ENCODE results near the gene DCDC2B.

Gene DCDC2B

DNA sequence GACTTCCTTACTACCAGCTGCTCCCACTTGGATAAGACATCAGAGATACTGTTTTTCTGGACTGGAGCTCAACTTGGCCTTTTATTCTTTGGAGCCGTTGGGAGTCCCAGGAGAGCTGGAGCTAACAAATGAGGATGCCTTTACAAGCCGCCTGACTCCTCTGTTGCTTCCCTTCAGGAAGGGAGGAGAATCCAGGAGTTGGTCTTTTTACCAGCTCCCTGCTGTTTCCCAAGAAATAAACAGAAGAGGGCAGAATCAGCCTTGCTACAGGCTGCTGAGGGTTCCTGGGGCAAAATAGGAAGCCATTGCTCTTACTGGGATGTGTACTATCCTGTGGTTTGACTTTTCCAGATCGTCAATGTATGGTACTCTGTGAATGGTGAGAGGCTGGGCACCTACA is 14.8 kb downstream of the DCDC2B start:
- H3K9me3 Mint-ChIP-seq, result no peaks in the 10 kb centered on the region
- no peaks in the 10 kb centered on the region for H3K27me3 Mint-ChIP-seq
- peak overlapping the region; percentile 97 for H3K4me3 Mint-ChIP-seq
- peak overlapping the region; percentile 83 for H3K27ac Mint-ChIP-seq
- CTCF ChIA-PET, result interaction anchor here (0.6 to 2.7 kb wide), 4 partner anchors 18 to 195 kb away, joined by 3 to 19 read pairs (median 3); partner anchors contain the start of gene IQCC
- no peak for DNase-seq
- peaks cover 37% of the 10 kb centered on the region for H3K36me3 Mint-ChIP-seq
- peaks cover 55% of the 10 kb centered on the region for H3K4me1 Mint-ChIP-seq

DNA sequence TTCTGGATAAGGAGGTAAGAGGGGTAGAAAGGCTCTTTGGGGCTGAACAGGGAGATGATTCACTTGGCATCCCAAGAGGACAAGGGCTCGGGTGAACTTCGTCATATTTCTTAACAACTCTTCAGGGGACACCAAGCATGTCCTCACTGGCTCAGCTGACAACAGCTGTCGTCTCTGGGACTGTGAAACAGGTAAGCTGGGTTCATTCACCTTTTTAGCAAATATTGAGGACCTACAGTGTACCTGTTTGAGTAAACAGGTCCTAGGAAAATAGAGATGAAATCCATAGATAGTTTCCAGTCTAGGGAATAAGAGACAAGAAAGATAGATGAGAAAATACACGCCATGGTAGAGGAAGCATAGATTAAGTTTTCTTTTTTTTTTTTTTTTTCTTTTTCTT is 15.4 kb downstream of the DCDC2B start:
- Mint-ChIP-seq H3K9me3 (no peaks in the 10 kb centered on the region), H3K36me3 (peaks cover 41% of the 10 kb centered on the region), H3K27me3 (no peaks in the 10 kb centered on the region), H3K27ac (peak overlapping the region; percentile 16), H3K4me1 (peaks cover 55% of the 10 kb centered on the region), H3K4me3 (peak overlapping the region; percentile 42)
- no peak for DNase-seq
- CTCF ChIA-PET, result interaction anchor here (1.2 to 2.7 kb wide), 2 partner anchors 25 to 176 kb away, joined by 3 to 19 read pairs; no protein-coding TSS in a partner anchor

DNA sequence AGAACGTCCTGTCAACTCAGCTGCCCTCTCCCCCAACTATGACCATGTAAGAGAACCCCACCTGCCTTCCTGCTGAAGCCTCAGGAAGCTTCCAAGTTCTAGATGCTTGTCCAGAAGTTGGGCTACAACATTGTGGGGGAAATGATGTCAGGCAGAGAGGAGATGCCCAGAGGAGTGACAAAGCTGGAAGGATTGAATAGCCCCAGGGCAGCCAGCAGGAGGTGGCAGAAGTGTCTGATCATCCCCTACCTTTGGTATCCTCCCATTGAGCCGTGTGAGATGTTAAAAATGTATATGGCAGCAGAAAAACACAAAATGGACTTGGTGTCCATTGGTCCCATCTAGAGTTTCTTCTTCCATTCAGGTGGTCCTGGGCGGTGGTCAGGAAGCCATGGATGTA is 19.9 kb downstream of the DCDC2B start:
- Mint-ChIP-seq H3K9me3 (no peaks in the 10 kb centered on the region), H3K4me1 (peaks cover 20% of the 10 kb centered on the region), H3K36me3 (peaks cover 45% of the 10 kb centered on the region), H3K4me3 (no peak overlapping the region), H3K27me3 (no peaks in the 10 kb centered on the region), H3K27ac (no peak overlapping the region)
- CTCF ChIA-PET, result interaction anchor here (0.8 to 4.3 kb wide), 4 partner anchors 12 to 147 kb away, joined by 3 to 20 read pairs (median 10); no protein-coding TSS in a partner anchor
- DNase-seq, result no peak

DNA sequence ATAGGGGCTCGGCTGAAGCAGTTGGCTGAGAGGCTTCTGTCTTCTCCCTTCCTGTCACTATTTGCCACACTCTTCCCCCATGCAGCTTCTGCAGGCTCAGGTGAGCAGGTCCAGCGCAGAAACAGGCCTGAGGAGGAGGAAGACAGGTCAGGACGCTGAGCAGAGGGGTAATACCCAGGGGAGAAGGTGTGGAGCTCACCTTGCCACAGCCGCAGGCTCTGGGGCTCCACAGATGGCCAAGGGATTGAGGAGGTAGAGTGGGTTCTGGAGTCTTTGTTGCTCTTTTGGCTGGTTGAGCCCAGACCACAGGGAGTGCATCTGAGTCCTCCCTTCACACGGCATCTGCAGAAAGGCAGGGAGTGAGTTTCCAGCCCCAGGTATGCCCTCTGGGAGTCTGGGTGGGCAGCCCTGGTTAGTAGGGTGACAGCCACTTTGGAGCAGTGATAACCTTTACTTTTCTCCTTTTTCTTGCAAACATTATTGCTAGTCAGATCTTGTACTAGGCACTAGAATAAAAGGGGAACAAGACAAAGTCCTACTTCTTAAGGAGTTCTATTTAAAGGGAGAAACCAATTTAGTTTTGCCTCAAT is 23.0 kb downstream of the DCDC2B start:
- H3K4me1 Mint-ChIP-seq, result peaks cover 5% of the 10 kb centered on the region
- no peak overlapping the region for H3K4me3 Mint-ChIP-seq
- H3K27me3 Mint-ChIP-seq, result no peaks in the 10 kb centered on the region
- no peaks in the 10 kb centered on the region for H3K9me3 Mint-ChIP-seq
- no peak overlapping the region for H3K27ac Mint-ChIP-seq
- no peak for DNase-seq
- peaks cover 29% of the 10 kb centered on the region for H3K36me3 Mint-ChIP-seq
- CTCF ChIA-PET, result interaction anchor here (1.4 kb wide), 1 partner anchor 16 kb away, joined by 4 read pairs; no protein-coding TSS in a partner anchor

DNA sequence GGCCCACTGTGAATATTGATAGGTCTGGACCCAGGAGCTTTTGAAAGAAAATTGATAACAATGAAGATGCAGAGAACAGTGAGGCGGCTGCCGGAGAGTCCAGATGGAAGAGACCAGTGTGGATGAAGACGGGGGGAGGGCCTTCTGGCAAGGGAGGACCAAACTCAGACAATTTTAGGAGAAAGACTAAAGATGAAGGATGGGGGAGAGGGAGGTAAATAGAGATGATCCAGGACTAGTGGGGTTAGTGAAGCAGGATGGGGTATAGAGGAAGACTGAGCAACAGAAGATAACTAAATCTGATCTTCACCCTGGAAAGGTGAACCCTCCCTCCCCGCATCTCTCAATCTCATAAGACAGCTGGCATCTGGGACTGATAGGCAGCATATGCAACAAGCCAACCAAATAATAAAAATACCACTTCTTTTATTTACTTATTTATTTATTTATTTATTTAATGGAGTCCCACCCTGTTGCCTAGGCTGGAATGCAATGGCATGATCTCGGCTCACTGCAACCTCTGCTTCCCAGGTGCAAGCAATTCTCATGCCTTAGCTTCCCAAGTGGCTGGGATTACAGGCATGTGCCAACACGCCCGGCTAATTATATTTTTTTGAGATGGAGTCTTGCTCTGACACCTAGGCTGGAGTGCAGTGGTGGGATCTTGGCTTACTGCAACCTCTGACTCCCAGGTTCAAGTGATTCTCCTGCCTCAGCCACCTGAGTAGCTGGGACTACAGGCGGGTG is 23.8 kb downstream of the DCDC2B start:
- Mint-ChIP-seq H3K27me3 (no peaks in the 10 kb centered on the region), H3K9me3 (no peaks in the 10 kb centered on the region), H3K36me3 (peaks cover 24% of the 10 kb centered on the region), H3K4me1 (peaks cover under 1% of the 10 kb centered on the region), H3K27ac (no peak overlapping the region), H3K4me3 (no peak overlapping the region)
- no peak for DNase-seq
- CTCF ChIA-PET, result interaction anchor here (1.4 kb wide), 1 partner anchor 16 kb away, joined by 4 read pairs; no protein-coding TSS in a partner anchor

DNA sequence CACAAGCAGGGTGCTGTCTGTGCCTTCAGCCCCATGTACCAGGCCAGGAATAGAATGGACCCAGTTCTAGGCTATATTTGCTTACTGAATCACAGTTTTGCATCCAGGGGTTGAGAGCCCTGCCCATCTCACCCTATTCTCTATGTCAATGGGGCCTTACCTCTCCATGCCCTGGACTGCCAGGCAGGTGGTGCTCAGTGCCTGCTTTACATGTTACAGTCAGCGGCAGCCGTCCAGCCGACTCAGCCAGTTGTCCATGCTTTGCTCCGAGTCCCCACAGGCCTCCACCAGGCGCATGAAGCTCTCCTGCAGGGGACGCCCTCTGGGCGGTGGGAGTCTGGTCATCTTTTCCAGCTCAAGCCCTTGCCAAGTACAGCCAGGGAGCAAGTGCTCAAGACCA is 25.9 kb downstream of the DCDC2B start:
- H3K27me3 Mint-ChIP-seq, result peaks cover 8% of the 10 kb centered on the region
- H3K4me1 Mint-ChIP-seq, result peaks cover 4% of the 10 kb centered on the region
- H3K27ac Mint-ChIP-seq, result no peak overlapping the region
- DNase-seq, result no peak
- peaks cover 7% of the 10 kb centered on the region for H3K36me3 Mint-ChIP-seq
- CTCF ChIA-PET, result interaction anchor here (1.0 to 1.2 kb wide), 2 partner anchors 19 to 24 kb away, joined by 3 to 4 read pairs; no protein-coding TSS in a partner anchor
- no peak overlapping the region for H3K4me3 Mint-ChIP-seq
- H3K9me3 Mint-ChIP-seq, result no peaks in the 10 kb centered on the region

DNA sequence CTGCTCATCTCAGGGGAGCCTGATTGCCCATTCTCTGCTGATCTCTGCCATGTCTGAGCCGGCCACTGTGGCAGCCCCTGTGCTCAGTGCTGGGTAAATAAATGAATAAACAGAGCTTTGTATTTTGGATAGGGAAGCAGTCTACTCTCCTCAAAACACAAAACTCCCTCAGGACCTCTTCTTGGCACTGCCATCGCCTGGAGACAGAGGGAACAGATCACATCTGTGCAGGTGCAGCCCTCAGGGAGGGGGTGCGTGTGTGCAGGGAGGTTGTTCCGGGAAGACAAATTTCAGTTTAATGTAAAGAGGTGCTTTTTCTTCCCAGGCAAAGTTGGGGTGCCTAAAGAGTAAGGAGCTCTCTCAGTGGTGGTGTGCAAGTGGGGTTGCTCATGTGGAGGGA is 30.4 kb downstream of the DCDC2B start:
- Mint-ChIP-seq H3K4me1 (peaks cover 29% of the 10 kb centered on the region), H3K27ac (no peak overlapping the region), H3K4me3 (peak overlapping the region; percentile 39), H3K36me3 (no peaks in the 10 kb centered on the region), H3K9me3 (no peaks in the 10 kb centered on the region), H3K27me3 (peaks cover 20% of the 10 kb centered on the region)
- DNase-seq, result no peak
- CTCF ChIA-PET, result interaction anchor here (0.6 to 6.9 kb wide), 5 partner anchors 10 to 111 kb away, joined by 3 to 49 read pairs (median 5); partner anchors contain the start of gene LCK

DNA sequence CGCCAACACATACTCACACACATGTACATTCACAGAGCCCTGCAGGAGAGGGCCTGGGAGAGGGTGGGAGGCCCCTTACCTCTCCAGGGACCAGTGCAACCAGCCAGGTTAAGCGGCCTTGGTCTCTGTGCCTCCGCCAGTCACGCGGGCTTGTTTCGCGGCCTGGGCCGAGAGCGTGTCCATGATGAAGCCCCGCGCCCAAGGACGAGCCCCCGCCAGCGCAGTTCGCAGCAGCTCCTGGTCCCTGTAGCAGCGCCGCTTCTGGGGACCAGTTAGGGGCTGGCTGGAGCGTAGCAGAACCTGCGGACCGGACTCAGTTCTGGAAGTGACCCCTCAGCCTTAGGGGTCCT is 30.9 kb downstream of the DCDC2B start:
- Mint-ChIP-seq H3K4me1 (peaks cover 29% of the 10 kb centered on the region), H3K4me3 (peak overlapping the region; percentile 81), H3K36me3 (no peaks in the 10 kb centered on the region), H3K27ac (no peak overlapping the region), H3K27me3 (peaks cover 20% of the 10 kb centered on the region), H3K9me3 (no peaks in the 10 kb centered on the region)
- no peak for DNase-seq
- CTCF ChIA-PET, result interaction anchor here (1.2 to 6.9 kb wide), 6 partner anchors 10 to 83 kb away, joined by 3 to 49 read pairs (median 8); partner anchors contain the start of gene LCK

DNA sequence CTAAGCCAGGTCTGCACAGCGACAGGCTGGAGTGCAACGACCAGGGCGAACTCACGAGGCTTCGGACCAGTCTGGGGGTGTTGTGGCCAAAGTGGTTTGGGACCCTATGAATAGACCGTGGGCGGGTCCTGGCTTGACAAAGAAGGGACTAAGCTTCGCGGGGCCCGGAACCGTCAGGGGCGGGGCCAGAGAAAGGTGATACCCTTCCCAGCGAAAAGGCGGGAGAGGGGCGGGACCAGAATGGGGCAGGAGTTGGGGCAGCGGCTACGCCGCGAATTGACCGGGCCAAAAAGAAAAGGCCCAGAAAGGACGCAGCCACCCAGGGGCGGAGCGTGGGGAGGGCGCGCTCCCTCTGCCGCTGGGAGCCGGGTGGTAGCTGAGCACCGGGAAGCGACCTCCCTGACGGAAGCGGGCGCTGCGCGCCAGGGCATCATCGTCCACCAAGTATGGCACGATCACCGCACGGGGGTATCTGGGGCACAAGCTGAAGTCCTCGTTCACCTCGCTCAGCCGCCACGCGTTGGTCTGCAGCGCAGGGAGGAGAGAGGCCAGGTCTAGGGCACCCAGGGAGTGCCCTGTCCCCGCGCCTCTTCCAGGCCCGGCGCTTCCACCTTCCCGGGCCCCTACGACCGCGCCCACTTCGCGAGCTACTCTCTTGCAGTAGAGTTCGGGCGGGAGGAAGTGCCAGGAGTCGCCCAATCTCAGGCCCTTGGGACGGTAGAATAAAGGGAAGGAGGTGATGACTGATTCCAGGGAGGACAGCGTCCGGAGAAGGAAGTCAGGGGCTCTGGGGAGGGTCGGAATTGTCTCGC is 31.5 kb downstream of the DCDC2B start:
- peaks cover 32% of the 10 kb centered on the region for H3K4me1 Mint-ChIP-seq
- DNase-seq, result peak; percentile 68
- CTCF ChIA-PET, result interaction anchor here (0.7 to 6.9 kb wide), 13 partner anchors 9 to 82 kb away, joined by 3 to 49 read pairs (median 5); partner anchors contain the start of gene LCK
- H3K4me3 Mint-ChIP-seq, result peak overlapping the region; percentile 81
- H3K36me3 Mint-ChIP-seq, result no peaks in the 10 kb centered on the region
- H3K9me3 Mint-ChIP-seq, result no peaks in the 10 kb centered on the region
- peak overlapping the region; percentile 24 for H3K27ac Mint-ChIP-seq
- H3K27me3 Mint-ChIP-seq, result peaks cover 20% of the 10 kb centered on the region

DNA sequence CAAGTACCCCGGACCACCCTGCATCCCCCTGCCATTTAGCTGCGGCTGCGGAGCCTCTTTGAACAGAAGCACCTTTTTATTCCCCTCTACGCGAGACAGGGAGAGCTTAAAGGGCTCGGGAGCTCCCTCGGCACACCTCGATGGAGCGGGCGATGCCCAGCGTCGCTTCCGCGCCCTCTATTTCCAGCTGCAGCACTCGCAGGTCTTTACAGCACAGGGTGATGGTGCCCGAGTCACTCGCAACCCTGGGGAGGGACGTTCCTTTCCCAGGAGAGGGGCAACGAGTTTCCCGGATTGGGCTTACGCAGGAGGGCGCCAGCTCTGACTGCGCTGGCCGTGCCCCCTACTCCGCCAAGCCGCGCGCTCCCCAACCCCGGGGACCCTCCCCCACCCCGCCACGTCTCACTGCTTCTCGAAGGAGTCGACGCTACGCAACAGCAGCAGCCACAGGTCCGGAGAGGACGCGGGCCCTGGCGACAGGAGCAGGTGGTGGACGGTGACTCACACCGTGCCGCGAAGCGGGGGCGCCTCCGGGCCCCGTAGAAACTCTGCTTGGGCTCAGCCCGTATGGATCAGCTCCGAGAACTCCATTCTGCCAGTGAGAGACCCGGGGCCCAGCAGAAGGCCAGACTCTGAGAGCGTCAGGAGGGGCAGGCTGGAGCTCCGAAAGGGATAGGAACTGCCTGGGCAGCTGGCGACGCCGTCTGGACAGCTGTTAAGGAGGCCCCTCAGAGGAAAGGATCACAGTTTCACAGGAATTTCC is 32.3 kb downstream of the DCDC2B start:
- Mint-ChIP-seq H3K4me3 (peak overlapping the region; percentile 81), H3K27ac (peak overlapping the region; percentile 24), H3K9me3 (no peaks in the 10 kb centered on the region), H3K27me3 (peaks cover 20% of the 10 kb centered on the region), H3K36me3 (no peaks in the 10 kb centered on the region), H3K4me1 (peaks cover 39% of the 10 kb centered on the region)
- DNase-seq, result peak; percentile 58
- CTCF ChIA-PET, result interaction anchor here (0.6 to 6.9 kb wide), 13 partner anchors 8 to 81 kb away, joined by 3 to 49 read pairs (median 5); partner anchors contain the start of gene LCK

DNA sequence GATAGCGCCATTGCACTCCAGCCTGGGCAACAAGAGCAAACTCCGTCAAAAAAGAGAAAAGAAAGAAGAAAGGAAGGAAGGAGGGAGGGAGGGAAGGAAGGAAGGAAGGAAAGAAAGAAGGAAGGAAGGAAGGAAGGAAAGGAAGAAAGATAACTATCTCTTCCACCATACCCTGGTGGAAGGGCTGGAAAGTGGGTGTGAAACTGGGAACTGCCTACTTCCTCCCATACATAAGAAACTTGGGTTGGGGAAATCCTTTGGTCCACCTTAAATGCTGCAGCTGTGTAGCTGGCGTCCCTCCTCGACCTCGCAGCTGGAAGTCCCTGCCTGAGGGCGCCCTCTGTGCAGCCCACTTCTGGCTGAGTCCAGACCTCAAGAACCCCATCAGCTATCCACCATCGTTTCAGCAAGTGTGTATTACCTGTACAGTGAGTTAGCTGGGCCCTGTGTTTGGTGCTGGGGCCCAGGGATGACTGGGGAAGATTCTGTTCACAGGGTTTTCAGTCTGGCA is 33.5 kb downstream of the DCDC2B start:
- H3K27me3 Mint-ChIP-seq, result peaks cover 20% of the 10 kb centered on the region
- H3K9me3 Mint-ChIP-seq, result no peaks in the 10 kb centered on the region
- CTCF ChIA-PET, result interaction anchor here (0.8 to 1.1 kb wide), 2 partner anchors 11 to 23 kb away, joined by 3 read pairs; no protein-coding TSS in a partner anchor
- H3K36me3 Mint-ChIP-seq, result no peaks in the 10 kb centered on the region
- H3K4me1 Mint-ChIP-seq, result peaks cover 51% of the 10 kb centered on the region
- no peak for DNase-seq
- H3K27ac Mint-ChIP-seq, result no peak overlapping the region
- H3K4me3 Mint-ChIP-seq, result no peak overlapping the region

DNA sequence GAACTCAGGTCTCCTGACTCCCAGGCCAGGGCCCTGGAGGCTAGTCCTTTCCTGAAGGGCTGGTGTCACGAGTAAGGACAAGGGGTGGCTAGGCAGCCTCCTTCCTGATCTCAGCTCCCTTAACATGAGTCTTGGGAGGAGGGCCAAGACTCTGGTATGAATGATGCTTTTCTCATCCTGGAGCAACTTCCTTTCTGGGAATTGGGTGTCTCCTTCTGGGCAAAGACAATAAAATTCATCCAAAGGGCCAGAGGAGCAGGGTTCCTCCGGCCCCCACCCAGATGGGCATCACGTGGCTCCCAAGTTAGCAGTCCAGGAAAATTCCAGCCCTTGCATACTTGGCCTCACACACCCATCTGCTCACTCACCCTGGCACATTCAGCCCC is 38.0 kb downstream of the DCDC2B start, which contains the start of gene FAM167B:
Gene FAM167B (plus strand): TSS at position 335 of the 386 bp plus-strand sequence. CDS start 200 bp downstream, outside the sequence.
- Mint-ChIP-seq H3K27ac (peak within 1 kb of the TSS; percentile 96), H3K4me1 (peaks cover 66% of the 10 kb centered on the region), H3K9me3 (no peaks in the 10 kb centered on the region), H3K36me3 (peaks cover 8% of the 10 kb centered on the region), H3K27me3 (no peaks in the 10 kb centered on the region), H3K4me3 (peak within 1 kb of the TSS; percentile 67)
- CTCF ChIA-PET, result interaction anchor here (1.2 to 4.2 kb wide), 3 partner anchors 12 to 31 kb away, joined by 4 to 16 read pairs (median 7); no protein-coding TSS in a partner anchor
- no peak for DNase-seq

DNA sequence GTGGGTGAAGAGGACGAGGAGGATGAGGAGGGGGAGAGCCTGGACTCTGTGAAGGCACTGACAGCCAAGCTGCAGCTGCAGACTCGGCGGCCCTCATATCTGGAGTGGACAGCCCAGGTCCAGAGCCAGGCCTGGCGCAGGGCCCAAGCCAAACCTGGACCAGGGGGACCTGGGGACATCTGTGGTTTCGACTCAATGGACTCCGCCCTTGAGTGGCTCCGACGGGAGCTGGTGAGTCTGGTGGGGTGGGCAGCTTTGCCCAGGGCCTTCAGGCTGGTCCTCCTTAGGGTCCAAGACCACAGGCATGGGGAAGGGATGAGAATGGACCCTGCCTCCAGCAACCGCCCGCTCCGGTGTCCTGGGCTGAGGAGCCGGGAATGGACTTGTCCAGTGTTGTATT is 38.6 kb downstream of the DCDC2B start:
- H3K27ac Mint-ChIP-seq, result peak overlapping the region; percentile 96
- H3K36me3 Mint-ChIP-seq, result peaks cover 14% of the 10 kb centered on the region
- no peaks in the 10 kb centered on the region for H3K27me3 Mint-ChIP-seq
- CTCF ChIA-PET, result interaction anchor here (1.1 to 5.9 kb wide), 12 partner anchors 9 to 103 kb away, joined by 4 to 61 read pairs (median 9); partner anchors contain the start of genes EIF3I, HDAC1 and TMEM234
- no peaks in the 10 kb centered on the region for H3K9me3 Mint-ChIP-seq
- H3K4me1 Mint-ChIP-seq, result peaks cover 60% of the 10 kb centered on the region
- DNase-seq, result no peak
- H3K4me3 Mint-ChIP-seq, result peak overlapping the region; percentile 67

All from activated naive CD4-positive, alpha-beta T cell treated with anti-CD3 and anti-CD28 coated beads, Interleukin-2, amount 10 ng/mL, durations not matched to agents 7 days and 5 days (primary cell).